ENCODE data around the gene SERPINA12.
"Not testable (repeated sequence)": the region's sequence is repeated elsewhere in the genome, so short reads cannot be mapped to it uniquely, and the experiment has no call there.

The SERPINA12 gene

GRCh38 chr14:94538070-94538740 is 28.9 kb upstream of the SERPINA12 start:
- no peak for DNase-seq

- no peak for DNase-seq
Observed at GRCh38 chr14:94536836-94537235, 27.6 kb upstream of the SERPINA12 start.

GRCh38 chr14:94535506-94535905 is 26.2 kb upstream of the SERPINA12 start:
- no peak for DNase-seq

GRCh38 chr14:94532447-94532846 is 23.2 kb upstream of the SERPINA12 start:
- DNase-seq = no peak

- no peak for DNase-seq
Observed at GRCh38 chr14:94531187-94531586, 21.9 kb upstream of the SERPINA12 start.

- DNase-seq = no peak
Observed at GRCh38 chr14:94524093-94524492, 14.8 kb upstream of the SERPINA12 start.

GRCh38 chr14:94523265-94523664 is 14.0 kb upstream of the SERPINA12 start:
- no peak for DNase-seq

GRCh38 chr14:94522115-94522724 is 13.0 kb upstream of the SERPINA12 start:
- no peak for DNase-seq

- no peak for DNase-seq
Observed at GRCh38 chr14:94521375-94522114, 12.3 kb upstream of the SERPINA12 start.

- no peak for DNase-seq
Observed at GRCh38 chr14:94517641-94518257, 8.5 kb upstream of the SERPINA12 start.

GRCh38 chr14:94517248-94517640 is 8.0 kb upstream of the SERPINA12 start:
- no peak for DNase-seq

- DNase-seq = no peak
Observed at GRCh38 chr14:94515856-94516255, 6.6 kb upstream of the SERPINA12 start.

- DNase-seq = no peak
Observed at GRCh38 chr14:94515426-94515825, 6.2 kb upstream of the SERPINA12 start.

- DNase-seq = no peak
Observed at GRCh38 chr14:94514351-94514750, 5.1 kb upstream of the SERPINA12 start.

GRCh38 chr14:94510481-94510880 is 1.2 kb upstream of the SERPINA12 start:
- not testable (repeated sequence) for DNase-seq

GRCh38 chr14:94505641-94506040 is 3.6 kb downstream of the SERPINA12 start:
- no peak for DNase-seq

- DNase-seq = no peak
Observed at GRCh38 chr14:94505206-94505605, 4.1 kb downstream of the SERPINA12 start.

GRCh38 chr14:94501588-94502516 is 7.4 kb downstream of the SERPINA12 start:
- DNase-seq = no peak

GRCh38 chr14:94500264-94500663 is 9.0 kb downstream of the SERPINA12 start:
- no peak for DNase-seq

- DNase-seq = no peak
Observed at GRCh38 chr14:94499673-94500072, 9.6 kb downstream of the SERPINA12 start.

- no peak for DNase-seq
Observed at GRCh38 chr14:94498215-94498614, 11.1 kb downstream of the SERPINA12 start.
